Upper lobe of left lung (tissue), 6 donors: ENCODE measurements around the gene TBL1XR1. TPM values are rescaled to one million over a fixed set of nuclear protein-coding genes. Genes with fewer than 3 reads are reported as not detected.
"Not testable (repeated sequence)": the region's sequence is repeated elsewhere in the genome, so short reads cannot be mapped to it uniquely, and the experiment has no call there.

Experiments used
- ATAC-seq, 2 donors: fragments of 200-7000 bp; cut with Tn5 transposase; one replicate each; pipeline ENCODE4 v1.9.1; 2022; ENCODE audit warnings: mild to moderate bottlenecking in 2 of 2, moderate library complexity in 2 of 2; ENCODE audit not compliant: low FRiP score in 2 of 2
- DNase-seq, 2 donors: peaks; one replicate each; pipeline ENCODE4 v3.0.0-alpha.2; 2019 to 2020
- H3K27ac ChIP-seq, 4 donors: fragments of 200-600 bp; sonication (generic); one replicate each; pipeline ENCODE4 v1.5.1; 2016 to 2019
- H3K27me3 ChIP-seq, 4 donors: fragments of 200-600 bp; sonication (generic); one replicate each; pipeline ENCODE4 v1.5.1; 2017 to 2019
- H3K36me3 ChIP-seq, 4 donors: fragments of 200-600 bp; sonication (generic); one replicate each; pipeline ENCODE4 v1.5.1; 2016 to 2019
- H3K4me1 ChIP-seq, 4 donors: fragments of 200-600 bp; sonication (generic); one replicate each; pipeline ENCODE4 v1.5.1; 2018 to 2019
- H3K4me3 ChIP-seq, 4 donors: fragments of 200-600 bp; sonication (generic); one replicate each; pipeline ENCODE4 v1.5.1; 2017 to 2019; ENCODE audit warnings: mild to moderate bottlenecking in 2 of 4, moderate library complexity in 1 of 4
- H3K9me3 ChIP-seq, 4 donors: fragments of 200-600 bp; sonication (generic); one replicate each; pipeline ENCODE4 v1.5.1; 2018 to 2019
- EP300 ChIP-seq, 4 donors: sonication (generic); formaldehyde crosslinking; IDR thresholded peaks; one replicate each; pipeline ENCODE4 v1.5.1; 2017; ENCODE audit warnings: antibody characterized with exemption in 4 of 4, control low read depth in 2 of 4
- POLR2A ChIP-seq, 4 donors: fragments of 450-650 bp; IDR thresholded peaks; one replicate each; pipeline ENCODE4 v1.5.1; 2016 to 2017; ENCODE audit warnings: antibody characterized with exemption in 4 of 4, mild to moderate bottlenecking in 2 of 4
- POLR2AphosphoS5 ChIP-seq, 2 donors: sonication (generic); formaldehyde crosslinking; IDR thresholded peaks; one replicate each; pipeline ENCODE4 v1.5.1; 2017; ENCODE audit warnings: antibody characterized with exemption in 2 of 2
- WGBS, 2 donors: methylation state at CpG; one replicate each; pipeline ENCODE4 v1.1.5; 2017 to 2018; 5-methylcytosine and 5-hydroxymethylcytosine counted together
- total RNA-seq, 6 donors: library from RNA; depleted of rRNA in 4 of 6; stranded (reverse); fragments of >200 nt in 4 of 6; gene quantifications; one replicate each; pipeline versions ENCODE4 v1.1.0 to v1.2.1, GENCODE V29; 2016 to 2021
- TF ChIP-seq, protein P1 (sequence below), 6 experiments: fragments of 450-650 bp in 4 of 6; fragments of 200-600 bp in 2 of 6; sonication (generic) in 2 of 6; IDR thresholded peaks; one replicate each; pipeline ENCODE4 v1.5.1; 2016 to 2019; ENCODE audit warnings: antibody characterized with exemption in 6 of 6
- donor health status: DM: no; HTN: no; CAD: no; lungs with moderate emphysema.
- donor health status: DM: no; HTN: yes; CAD: no; lungs with severe emphysema.

TBL1XR1 gene
- total RNA-seq, 6 donors from 2014 or later, result 46.1 to 156 (median 86.6) TPM

DNA sequence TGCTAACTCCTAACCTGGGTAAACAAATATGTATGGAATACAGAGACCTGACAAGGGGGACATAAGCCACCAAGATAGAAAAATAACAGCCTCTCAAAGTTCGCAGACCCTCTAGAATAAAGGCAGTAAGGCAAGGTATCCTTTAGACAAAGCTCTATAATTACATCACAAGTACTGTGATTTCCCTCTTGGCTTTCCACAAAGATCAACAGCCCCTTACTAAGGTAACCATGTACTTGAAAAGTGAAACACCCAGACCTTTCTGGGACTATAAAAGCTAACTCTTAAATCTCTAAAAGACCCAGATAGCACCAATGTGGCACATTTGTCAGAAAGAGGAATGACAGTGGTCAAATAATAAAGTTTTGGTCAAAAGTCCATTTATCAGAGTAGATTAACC is 51.9 kb downstream of the TBL1XR1 start:
- ATAC-seq (no peak), DNase-seq (no peak)
- Histone ChIP-seq H3K4me1 (peaks cover 38 to 58% (median 48%) of the 10 kb centered on the region in 4 donors), H3K4me3 (no peak overlapping the region), H3K9me3 (no peaks in the 10 kb centered on the region), H3K36me3 (no peaks in the 10 kb centered on the region), H3K27me3 (no peaks in the 10 kb centered on the region), H3K27ac (peak overlapping the region in 2 of 4 donors; percentile 15 to 20)
- WGBS, 2 donors, result 56 to 62% methylated on average over 1 of the region's 1 CpG
- no peak for TF ChIP-seq POLR2AphosphoS5 (IDR thresholded peaks at IDR 0.05)
- TF ChIP-seq, protein P1, sequence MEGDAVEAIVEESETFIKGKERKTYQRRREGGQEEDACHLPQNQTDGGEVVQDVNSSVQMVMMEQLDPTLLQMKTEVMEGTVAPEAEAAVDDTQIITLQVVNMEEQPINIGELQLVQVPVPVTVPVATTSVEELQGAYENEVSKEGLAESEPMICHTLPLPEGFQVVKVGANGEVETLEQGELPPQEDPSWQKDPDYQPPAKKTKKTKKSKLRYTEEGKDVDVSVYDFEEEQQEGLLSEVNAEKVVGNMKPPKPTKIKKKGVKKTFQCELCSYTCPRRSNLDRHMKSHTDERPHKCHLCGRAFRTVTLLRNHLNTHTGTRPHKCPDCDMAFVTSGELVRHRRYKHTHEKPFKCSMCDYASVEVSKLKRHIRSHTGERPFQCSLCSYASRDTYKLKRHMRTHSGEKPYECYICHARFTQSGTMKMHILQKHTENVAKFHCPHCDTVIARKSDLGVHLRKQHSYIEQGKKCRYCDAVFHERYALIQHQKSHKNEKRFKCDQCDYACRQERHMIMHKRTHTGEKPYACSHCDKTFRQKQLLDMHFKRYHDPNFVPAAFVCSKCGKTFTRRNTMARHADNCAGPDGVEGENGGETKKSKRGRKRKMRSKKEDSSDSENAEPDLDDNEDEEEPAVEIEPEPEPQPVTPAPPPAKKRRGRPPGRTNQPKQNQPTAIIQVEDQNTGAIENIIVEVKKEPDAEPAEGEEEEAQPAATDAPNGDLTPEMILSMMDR (IDR thresholded peaks at IDR 0.05), result no peak
- TF ChIP-seq POLR2A (IDR thresholded peaks at IDR 0.05), result no peak
- TF ChIP-seq EP300 (IDR thresholded peaks at IDR 0.05), result no peak

GRCh38 chr3:177144922-177145321 is 52.4 kb downstream of the TBL1XR1 start:
- H3K9me3 ChIP-seq, result no peaks in the 10 kb centered on the region
- TF ChIP-seq EP300 (IDR thresholded peaks at IDR 0.05) (no peak), POLR2AphosphoS5 (IDR thresholded peaks at IDR 0.05) (no peak), POLR2A (IDR thresholded peaks at IDR 0.05) (no peak)
- TF ChIP-seq, protein P1 (IDR thresholded peaks at IDR 0.05), result no peak
- peak overlapping the region in 2 of 4 donors; percentile 15 to 20 for H3K27ac ChIP-seq
- DNase-seq (no peak), ATAC-seq (no peak)
- H3K36me3 ChIP-seq, result no peaks in the 10 kb centered on the region
- 19 to 32% methylated on average over 3 of the region's 3 CpGs for WGBS, 2 donors
- H3K27me3 ChIP-seq, result no peaks in the 10 kb centered on the region
- H3K4me3 ChIP-seq, result no peak overlapping the region
- H3K4me1 ChIP-seq, result peaks cover 33 to 53% (median 44%) of the 10 kb centered on the region in 4 donors

DNA sequence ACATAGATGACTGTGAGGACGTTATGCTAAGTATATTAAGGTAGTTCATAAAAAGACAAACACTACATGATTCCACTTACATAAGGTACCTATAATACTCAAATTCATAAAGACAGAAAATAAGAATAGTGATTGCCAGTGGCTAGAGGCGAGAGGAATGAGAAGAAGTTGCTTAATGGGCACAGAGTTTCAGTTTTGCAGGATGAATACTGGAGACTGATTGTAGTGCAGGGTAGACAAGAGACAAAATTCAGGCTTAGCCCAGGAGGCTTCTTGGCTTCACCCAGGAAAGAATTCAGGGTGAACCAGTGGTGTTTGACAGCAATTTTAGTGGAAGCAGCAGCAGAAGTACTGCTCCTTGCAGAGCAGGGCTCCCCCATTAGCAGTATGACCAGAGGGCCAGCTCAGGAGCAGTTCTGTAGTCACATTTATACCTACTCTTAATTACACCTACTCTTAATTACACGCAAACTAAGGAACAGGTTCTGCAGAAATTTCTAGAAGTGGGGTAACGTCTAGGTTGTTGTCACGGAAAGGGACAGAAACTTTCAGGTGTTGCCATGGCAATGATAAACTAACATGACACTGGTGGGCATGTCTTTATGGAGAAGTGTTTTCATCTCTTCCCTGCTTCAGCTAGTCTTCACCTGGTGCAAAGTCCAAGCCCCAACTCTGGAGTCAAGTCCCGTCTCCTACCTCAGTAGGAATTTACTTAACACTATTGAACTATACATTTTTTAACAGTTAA is 55.2 kb downstream of the TBL1XR1 start:
- Histone ChIP-seq H3K36me3 (no peaks in the 10 kb centered on the region), H3K27me3 (no peaks in the 10 kb centered on the region), H3K4me1 (peaks cover 27 to 36% (median 33%) of the 10 kb centered on the region in 4 donors), H3K9me3 (no peaks in the 10 kb centered on the region), H3K27ac (peak overlapping the region in 1 of 4 donors; percentile 9), H3K4me3 (no peak overlapping the region)
- DNase-seq (no peak), ATAC-seq (no peak)
- WGBS, 2 donors, result 54 to 62% methylated on average over 6 of the region's 6 CpGs
- TF ChIP-seq, protein P1 (IDR thresholded peaks at IDR 0.05), result no peak
- TF ChIP-seq POLR2AphosphoS5 (IDR thresholded peaks at IDR 0.05), result no peak
- TF ChIP-seq EP300 (IDR thresholded peaks at IDR 0.05), result no peak
- no peak for TF ChIP-seq POLR2A (IDR thresholded peaks at IDR 0.05)

- ATAC-seq (no peak), DNase-seq (no peak)
- Histone ChIP-seq H3K4me1 (peaks cover 27 to 35% (median 33%) of the 10 kb centered on the region in 4 donors), H3K27ac (no peak overlapping the region), H3K4me3 (no peak overlapping the region), H3K27me3 (no peaks in the 10 kb centered on the region), H3K9me3 (no peaks in the 10 kb centered on the region), H3K36me3 (no peaks in the 10 kb centered on the region)
- TF ChIP-seq POLR2AphosphoS5 (IDR thresholded peaks at IDR 0.05) (no peak), POLR2A (IDR thresholded peaks at IDR 0.05) (no peak), EP300 (IDR thresholded peaks at IDR 0.05) (no peak)
- TF ChIP-seq, protein P1 (IDR thresholded peaks at IDR 0.05), result no peak
- 50 to 64% methylated on average over 6 of the region's 6 CpGs for WGBS, 2 donors
Measured at GRCh38 chr3:177141471-177141870, 55.8 kb downstream of the TBL1XR1 start.

DNA sequence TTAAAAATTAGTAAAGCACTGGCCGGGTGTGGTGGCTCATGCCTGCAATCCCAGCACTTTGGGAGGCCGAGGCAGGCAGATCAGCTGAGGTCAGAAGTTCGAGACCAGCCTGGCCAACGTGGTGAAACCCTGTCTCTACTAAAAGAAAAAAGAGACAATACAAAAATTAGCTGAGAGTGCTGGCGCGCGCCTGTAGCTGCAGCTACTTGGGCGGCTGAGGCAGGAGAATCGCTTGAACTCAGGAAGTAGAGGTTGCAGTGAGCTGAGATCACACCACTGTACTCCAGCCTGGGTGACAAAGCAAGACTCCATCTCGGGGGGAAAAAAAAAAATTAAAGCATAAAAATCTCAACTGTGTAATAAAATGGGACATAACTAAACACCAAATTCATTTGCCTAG is 58.1 kb downstream of the TBL1XR1 start:
- not testable (repeated sequence) for H3K9me3 ChIP-seq, H3K27me3 ChIP-seq, ATAC-seq, H3K27ac ChIP-seq, H3K4me3 ChIP-seq, DNase-seq, H3K36me3 ChIP-seq
- H3K4me1 ChIP-seq, result peaks cover 17 to 30% (median 21%) of the 10 kb centered on the region in 4 donors
- 86 to 88% methylated on average over 10 of the region's 10 CpGs for WGBS, 2 donors
